ENCODE data around the gene PHACTR3.
"Not testable (repeated sequence)": the region's sequence is repeated elsewhere in the genome, so short reads cannot be mapped to it uniquely, and the experiment has no call there.

Gene PHACTR3

DNA sequence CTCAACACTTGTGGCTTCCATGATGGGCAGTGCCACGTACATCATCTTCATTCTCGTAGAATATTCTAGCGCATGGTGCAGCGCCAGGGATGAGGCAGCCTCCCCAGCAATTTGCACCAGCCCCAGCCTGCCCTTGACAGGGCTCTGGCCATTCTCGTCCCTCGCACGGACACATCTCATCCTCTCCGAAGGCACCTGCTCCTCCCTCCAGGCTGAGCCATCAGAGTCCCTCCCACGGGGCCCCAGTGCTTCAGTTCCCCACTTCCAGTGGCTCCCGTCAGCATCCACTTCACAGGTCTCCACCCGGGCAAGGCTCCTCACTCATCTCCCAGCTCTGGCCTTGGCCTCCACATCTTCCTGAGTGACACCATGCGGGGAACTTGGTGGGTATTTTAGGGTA lies 13.3 kb upstream of the PHACTR3 start:
- DNase-seq: no peak

GRCh38 chr20:59596690-59597089 lies 7.7 kb upstream of the PHACTR3 start:
- no peak for DNase-seq

DNA sequence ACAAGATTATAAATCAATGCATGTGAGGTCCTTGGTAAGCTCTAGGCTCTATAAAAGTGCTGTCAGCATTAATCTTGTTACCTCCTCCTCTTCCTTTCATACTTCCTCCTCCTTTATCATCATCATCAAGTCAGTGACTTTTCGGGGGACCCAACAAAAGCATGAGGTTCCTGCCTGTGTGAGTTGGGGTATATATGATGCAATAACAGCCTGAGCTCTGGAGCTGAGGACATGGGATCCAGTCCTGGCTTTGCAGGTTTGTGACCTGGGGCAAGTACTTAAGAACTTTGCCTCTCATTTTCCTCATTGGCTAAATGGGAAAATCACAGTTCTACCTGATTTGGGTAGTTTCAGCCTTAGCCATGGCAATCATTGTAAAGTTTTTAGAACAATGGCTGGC lies 7.1 kb upstream of the PHACTR3 start:
- DNase-seq: no peak

DNA sequence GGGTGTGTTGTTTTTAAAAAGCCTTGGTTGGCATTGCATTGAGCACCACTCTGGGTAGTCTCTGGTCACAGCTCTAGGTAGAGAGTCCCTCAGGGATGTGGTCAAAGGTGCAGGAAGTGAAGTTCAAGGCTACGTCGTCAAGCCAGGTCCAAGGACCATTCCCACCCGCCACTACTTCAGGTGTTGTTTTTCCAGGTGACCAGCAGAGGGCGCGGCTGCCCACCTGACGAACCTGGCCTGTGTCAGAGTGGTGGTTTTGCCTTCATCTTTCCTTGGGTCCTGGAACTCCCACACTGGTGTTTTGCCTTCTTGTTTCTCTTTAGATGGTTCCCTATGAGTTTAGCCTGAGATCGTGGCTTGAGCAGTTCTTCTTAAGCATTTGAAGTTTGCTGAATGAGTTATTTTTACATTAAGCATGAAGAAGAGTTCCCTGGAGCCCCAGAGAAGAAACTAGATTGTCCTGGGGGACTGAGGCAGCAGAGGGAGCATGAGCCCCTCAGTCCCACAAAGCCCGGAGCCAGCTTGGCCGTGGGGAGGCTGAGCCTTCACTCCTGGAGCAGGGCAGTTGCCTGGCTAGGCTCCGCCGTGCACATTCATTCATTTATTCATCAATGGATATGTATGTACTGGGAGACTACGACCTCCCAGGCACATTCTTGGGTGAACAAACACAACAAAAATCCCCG lies 5.6 kb upstream of the PHACTR3 start:
- peak; percentile 39 for DNase-seq

- DNase-seq: no peak
Observed at GRCh38 chr20:59599941-59600340, 4.4 kb upstream of the PHACTR3 start.

DNA sequence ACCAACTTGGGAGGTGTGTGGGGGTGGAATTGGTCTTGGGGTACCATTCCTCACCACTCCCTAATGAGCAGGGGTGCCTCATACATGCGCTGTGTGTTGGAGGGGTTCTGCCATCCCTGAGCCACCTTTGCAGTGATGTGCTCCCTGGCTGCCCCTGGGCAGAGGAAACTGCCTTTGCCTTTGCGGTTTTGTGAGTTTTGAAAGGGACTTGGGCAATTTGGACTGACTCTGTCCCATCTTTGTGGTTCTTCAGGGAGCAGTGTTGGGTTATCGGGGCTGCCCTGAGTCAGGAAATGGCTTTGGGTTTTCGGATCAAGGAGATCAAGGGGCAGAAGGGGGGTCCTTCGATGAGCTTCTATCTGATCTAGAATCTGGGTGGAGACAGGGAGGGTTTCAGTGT lies 3.9 kb upstream of the PHACTR3 start:
- no peak for DNase-seq

- no peak for DNase-seq
Observed at GRCh38 chr20:59602546-59603080, 1.7 kb upstream of the PHACTR3 start.

- no peak for DNase-seq
Observed at GRCh38 chr20:59603176-59603575, 1.2 kb upstream of the PHACTR3 start.

DNA sequence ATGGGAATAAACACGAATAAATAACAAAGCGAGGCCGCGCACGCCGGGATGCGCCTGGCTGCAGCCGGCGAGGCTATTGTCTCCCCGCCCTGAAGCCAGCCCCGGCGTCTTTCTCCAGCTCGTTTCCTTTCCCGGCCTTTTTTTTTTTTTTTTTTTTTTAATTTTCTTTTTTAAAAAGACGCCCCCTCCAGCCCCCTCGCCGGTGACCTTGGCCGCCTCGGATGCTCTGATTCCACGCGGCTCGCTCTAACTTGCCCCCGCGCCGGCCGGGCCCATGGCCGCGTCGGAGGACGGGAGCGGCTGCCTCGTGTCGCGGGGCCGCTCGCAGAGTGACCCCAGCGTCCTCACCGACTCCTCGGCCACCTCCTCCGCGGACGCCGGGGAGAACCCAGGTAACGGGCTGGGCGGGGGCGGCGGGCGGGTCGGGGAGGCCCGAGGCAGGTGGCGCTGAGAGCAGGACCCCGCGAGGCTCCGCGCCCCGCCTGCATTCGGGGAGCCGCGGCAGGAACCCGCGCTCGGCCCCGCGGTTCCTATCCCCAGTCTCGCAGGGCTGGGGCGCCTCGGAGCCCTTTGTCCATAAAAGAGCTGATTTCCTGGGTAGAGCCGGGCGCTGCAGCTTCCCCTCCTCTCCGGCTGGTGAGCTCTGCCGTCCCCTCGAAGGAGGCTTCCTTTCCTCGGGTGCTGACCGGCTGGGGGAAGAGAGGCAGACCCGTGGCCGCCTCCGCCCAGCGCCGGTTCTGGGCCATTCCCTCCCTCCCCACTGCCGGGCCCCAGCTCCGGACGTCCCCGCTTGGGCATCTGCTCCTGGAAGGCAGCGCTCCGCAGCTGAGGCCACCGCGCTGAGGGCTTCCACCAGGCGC lies 631 bp downstream of the PHACTR3 start:
- DNase-seq: no peak

- DNase-seq: no peak
Observed at GRCh38 chr20:59605601-59606364, 1.4 kb downstream of the PHACTR3 start.

DNA sequence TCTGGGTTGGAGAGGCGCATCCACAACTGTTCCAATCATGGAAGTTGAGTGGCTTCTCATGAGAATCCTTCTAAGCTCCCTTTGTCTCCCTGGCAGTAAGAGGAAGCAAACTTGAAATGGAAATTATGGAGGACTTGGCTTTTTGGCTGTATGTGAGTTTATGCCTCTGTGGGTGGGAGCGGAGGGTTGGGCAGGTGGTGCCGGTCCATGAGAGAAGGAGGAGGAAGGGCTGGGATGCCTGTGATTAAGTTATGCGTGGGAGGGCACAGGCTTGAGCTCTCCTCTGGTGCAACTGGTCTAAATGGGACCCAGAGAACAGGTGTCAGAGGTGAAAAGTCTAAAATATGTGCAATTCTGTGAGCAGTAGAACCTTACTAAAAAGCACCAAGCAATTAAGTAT lies 2.2 kb downstream of the PHACTR3 start:
- no peak for DNase-seq

DNA sequence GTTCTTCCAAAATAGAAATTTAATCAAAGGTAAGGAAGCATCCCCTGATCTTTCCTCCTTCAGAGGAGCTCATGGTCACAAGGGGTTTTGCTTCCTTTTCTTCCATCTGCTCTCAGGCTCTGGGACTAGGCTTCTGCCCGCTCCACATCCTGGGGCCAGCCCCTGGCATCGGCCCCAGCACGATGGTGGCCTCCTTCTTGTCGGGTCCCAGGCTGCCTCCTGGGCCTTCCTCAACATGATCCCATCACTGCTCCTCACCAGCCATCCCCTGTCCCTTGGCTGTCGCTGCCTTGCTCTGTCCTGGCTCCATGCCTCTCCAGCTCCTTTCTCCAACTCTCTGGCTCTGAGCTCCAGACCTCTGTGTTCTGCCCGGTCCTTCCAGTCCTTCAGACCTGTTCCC lies 4.1 kb downstream of the PHACTR3 start:
- no peak for DNase-seq

DNA sequence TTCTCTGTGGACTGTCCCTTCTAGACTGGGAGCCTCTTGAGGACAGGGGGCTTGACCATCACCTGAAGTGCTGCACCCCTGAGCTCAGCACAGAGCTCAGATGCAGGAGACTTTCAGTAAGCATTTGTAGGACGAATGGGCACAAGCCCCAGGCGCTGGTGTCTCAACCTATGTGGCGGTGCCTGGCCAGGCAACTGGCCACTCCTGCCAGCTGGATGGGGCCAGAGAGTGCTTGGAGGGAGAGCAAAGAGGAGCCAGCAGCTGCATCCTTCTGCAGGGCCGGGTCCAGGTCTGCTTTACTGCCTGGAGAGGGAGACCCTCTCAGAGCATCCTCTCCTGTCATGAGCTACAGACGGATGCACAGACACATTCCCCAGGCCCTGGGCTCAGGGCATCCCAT lies 4.5 kb downstream of the PHACTR3 start:
- no peak for DNase-seq

DNA sequence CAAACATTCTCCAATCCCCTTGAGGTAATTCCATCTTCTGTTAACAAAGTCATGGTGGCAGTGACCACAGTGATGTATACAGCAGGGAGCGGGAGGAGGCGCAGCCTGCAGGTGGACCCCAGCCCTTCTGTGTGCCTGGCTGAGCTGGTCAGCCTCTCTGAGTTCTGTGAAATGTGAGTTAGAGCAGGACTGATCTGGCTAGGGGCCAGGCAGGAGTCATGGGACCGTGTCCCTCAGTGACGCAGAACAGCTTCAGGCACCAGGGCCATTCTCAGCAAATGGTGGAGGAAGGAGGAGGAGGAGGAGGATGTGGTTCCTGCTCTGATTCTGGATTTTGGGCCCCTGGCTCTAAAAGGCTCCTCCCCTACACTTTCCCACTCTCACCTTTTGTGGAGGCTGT lies 6.9 kb downstream of the PHACTR3 start:
- no peak for DNase-seq

GRCh38 chr20:59613861-59614260 lies 9.5 kb downstream of the PHACTR3 start:
- no peak for DNase-seq

DNA sequence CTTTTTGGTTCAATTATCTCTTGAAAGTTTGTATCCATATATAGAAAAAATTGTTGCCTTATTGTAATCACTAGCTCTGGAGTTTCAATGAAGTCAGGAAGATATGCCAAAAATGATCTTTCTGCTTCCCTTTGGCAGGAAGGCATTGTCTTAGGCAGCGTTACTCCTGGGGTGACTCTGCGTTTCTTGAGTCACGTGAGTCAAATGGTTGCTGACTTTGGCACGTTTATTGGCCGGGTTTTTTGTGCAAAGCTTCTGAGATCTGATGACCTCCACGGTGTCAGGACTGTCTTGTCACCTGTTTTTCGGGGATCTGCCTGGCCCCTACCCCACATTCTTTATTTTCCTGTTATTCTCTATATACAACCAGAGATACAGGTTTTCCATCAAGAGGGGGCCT lies 10.4 kb downstream of the PHACTR3 start:
- no peak for DNase-seq

DNA sequence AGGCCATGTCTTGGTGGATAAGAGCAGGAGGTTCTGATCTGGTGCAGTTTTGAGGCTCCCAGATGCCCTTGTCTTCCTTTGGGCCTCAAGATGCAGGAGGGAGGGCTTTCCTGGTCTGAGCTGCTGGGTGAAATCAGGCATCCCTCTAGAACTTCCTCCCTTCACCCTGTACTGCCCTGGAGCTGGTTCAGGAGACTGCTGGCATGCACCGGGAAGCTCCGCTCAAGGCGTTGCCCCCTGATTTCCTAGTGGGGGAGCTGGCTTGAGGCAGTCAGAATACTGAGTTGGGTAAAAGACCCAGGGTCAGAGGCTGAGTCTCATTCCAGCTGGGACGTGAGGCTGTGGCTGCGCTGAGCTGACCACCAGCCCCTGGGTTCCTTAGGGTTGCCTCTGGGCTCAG lies 12.0 kb downstream of the PHACTR3 start:
- DNase-seq: no peak

- DNase-seq: no peak
Observed at GRCh38 chr20:59617221-59617620, 12.9 kb downstream of the PHACTR3 start.

DNA sequence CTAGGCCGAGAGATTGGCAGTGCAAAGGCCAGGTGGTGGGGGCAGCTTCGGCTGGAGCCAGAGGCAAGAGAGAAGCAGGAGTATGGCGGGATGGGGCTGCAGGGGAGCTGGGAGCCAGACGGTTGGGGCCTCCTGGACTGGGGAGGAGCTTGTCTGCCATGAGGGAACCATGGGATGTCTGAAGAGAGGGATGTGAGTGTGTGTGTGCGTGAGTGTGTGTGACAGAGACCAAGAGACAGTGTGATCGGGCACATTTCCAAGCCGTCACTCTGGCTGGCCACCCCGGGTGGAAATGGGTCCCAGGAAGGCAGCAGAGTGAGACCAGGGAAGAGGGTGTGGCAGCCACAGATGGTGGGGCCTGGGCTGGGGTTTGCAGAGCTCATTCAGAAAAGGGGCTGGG lies 13.8 kb downstream of the PHACTR3 start:
- DNase-seq: no peak

DNA sequence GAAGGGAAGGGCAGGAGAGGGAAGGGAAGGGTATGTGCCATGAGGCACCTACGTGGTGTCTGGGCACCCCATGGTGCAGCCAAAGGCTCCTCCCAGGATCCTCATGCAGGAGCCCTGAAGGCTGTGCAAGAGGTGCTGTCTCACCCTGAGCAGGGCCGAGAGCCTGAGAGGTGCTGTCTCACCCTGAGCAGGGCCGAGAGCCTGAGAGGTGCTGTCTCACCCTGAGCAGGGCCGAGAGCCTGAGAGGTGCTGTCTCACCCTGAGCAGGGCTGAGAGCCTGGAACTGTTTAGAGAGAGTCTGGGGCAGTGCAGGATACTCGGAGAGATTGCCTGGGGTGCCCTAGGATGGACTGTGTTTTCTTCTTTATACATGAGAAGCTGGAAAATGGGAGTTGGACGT lies 14.2 kb downstream of the PHACTR3 start:
- not testable (repeated sequence) for DNase-seq

DNA sequence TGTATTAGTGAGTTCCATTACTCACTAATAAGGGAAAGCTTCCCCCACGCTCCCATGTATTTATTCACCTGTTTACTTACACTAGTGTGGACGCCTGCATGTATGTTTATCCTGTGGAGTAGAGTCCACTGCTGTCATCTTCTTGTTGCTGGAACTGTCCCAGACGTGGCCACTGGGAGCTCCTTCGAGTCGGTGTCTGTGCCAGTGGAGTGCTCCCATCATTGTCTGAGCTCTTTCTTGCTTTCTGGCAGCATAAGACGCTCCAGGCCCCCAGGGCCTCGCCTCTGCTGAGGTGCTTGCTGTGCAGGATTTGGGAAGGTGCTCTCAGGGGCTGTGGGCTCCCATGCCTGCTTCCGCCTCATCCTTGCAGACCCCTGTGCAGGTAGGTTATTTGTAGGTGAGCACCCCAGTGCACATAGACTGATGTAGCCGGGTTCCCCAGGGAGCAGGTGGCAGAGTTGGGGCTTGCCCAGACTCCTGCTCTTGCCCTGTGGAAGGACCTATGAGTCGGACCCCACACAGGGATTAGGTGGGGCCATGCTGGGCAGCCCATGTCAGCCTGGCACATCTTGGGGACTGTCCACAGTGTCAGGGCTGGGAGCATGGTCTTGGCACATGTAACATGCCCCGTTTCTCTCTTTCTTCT lies 16.6 kb downstream of the PHACTR3 start:
- no peak for DNase-seq

DNA sequence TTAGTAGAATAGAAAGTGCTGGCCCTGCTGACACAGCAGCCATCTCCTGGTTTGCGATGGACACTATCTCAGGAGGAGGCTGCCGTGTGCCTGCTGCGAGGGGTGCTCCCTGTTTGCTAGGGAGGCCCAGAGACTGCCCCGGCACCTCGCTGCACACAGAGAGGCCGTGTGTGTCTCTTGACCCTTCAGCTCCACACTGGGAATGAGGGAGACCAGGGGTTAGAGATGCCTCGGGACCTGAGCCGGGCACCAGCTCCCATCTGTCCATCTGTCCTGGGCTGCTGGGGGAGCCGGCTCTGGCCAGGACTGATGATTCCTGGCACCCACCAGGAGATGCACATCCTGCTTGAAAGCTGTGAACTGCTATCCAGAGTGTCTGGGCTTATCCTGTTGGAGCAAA lies 18.2 kb downstream of the PHACTR3 start:
- DNase-seq: no peak

DNA sequence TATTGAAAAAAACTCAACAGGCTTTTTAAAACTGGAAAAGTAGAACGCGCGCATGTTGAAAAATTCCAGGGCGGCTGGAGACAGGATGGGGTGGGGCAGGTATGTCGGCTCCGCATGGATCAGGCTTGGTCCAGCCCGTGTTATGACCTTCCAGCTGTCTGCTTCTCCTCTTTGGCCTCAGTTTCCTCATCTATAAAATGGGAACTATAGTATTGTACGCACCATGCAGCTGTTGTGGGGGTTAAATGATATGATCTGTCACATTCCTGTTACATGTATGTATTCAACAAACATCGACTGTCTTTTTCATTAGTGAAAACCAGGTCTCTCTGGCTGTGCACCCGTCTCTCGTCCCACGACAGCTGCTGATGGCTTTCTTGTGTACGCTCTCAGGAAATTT lies 18.8 kb downstream of the PHACTR3 start:
- DNase-seq: no peak

Data from NK-92 treated with Interleukin-12 subunit alpha and Interleukin-12 subunit beta, amount 100 ng/mL, for 24 hours (cell line).